ENCODE results near the gene SPATA25. TPM values are rescaled to one million over a fixed set of nuclear protein-coding genes. Genes with fewer than 3 reads are reported as not detected.

The SPATA25 gene
- total RNA-seq, 1 donor = 2.1 TPM

- H3K4me3 ChIP-seq (ENCODE audit: low read depth, low read length) = no peak overlapping the region
- no peak for TF ChIP-seq CTCF (IDR thresholded peaks at IDR 0.05; ENCODE audit: insufficient read depth, low read length)
- no peak for DNase-seq (ENCODE audit: low read depth)
These were observed 42.0 kb downstream of the SPATA25 start for GRCh38 chr20:45845452-45845851.

GRCh38 chr20:45843506-45843905, 43.9 kb downstream of the SPATA25 start:
- H3K4me3 ChIP-seq (ENCODE audit: low read depth, low read length) = no peak overlapping the region
- DNase-seq (ENCODE audit: low read depth) = no peak
- no peak for TF ChIP-seq CTCF (IDR thresholded peaks at IDR 0.05; ENCODE audit: insufficient read depth, low read length)

- peak; percentile 56 for DNase-seq (ENCODE audit: low read depth)
- TF ChIP-seq CTCF (IDR thresholded peaks at IDR 0.05; ENCODE audit: insufficient read depth, low read length) = no peak
- H3K4me3 ChIP-seq (ENCODE audit: low read depth, low read length) = no peak overlapping the region
These were observed 45.1 kb downstream of the SPATA25 start for GRCh38 chr20:45842169-45842812.

GRCh38 chr20:45841407-45842129, 45.9 kb downstream of the SPATA25 start:
- DNase-seq (ENCODE audit: low read depth) = no peak
- H3K4me3 ChIP-seq (ENCODE audit: low read depth, low read length) = no peak overlapping the region
- TF ChIP-seq CTCF (IDR thresholded peaks at IDR 0.05; ENCODE audit: insufficient read depth, low read length) = no peak

GRCh38 chr20:45840700-45841198, 46.7 kb downstream of the SPATA25 start:
- no peak for TF ChIP-seq CTCF (IDR thresholded peaks at IDR 0.05; ENCODE audit: insufficient read depth, low read length)
- no peak overlapping the region for H3K4me3 ChIP-seq (ENCODE audit: low read depth, low read length)
- no peak for DNase-seq (ENCODE audit: low read depth)

GRCh38 chr20:45836841-45837240, 50.6 kb downstream of the SPATA25 start:
- H3K4me3 ChIP-seq (ENCODE audit: low read depth, low read length) = peak overlapping the region; percentile 52
- no peak for TF ChIP-seq CTCF (IDR thresholded peaks at IDR 0.05; ENCODE audit: insufficient read depth, low read length)
- DNase-seq (ENCODE audit: low read depth) = peak; percentile 70

Other genes starting within 250 kb of the SPATA25 start
- gene WFDC11, start 217.4 kb downstream of the SPATA25 start, total RNA-seq (ENCODE audit: low replicate concordance) = not detected in 2 replicates
- not detected in 2 replicates for gene WFDC13, start 185.6 kb downstream of the SPATA25 start, total RNA-seq (ENCODE audit: low replicate concordance)
- not detected in 2 replicates for gene WFDC10B, start 182.6 kb downstream of the SPATA25 start, total RNA-seq (ENCODE audit: low replicate concordance)
- gene SPINT4, start 165.3 kb downstream of the SPATA25 start, total RNA-seq (ENCODE audit: low replicate concordance) = not detected in 2 replicates
- 0.18 TPM in 1 of 2 replicates, not detected in the other for gene WFDC3, start 95.7 kb downstream of the SPATA25 start, total RNA-seq (ENCODE audit: low replicate concordance)
- 17.4 and 26.4 TPM in 2 replicates for gene DNTTIP1, start 95.7 kb downstream of the SPATA25 start, total RNA-seq (ENCODE audit: low replicate concordance)
- gene UBE2C, start 75.0 kb downstream of the SPATA25 start, total RNA-seq (ENCODE audit: low replicate concordance) = 0.49 and 53.3 TPM in 2 replicates
- gene TNNC2, start 60.3 kb downstream of the SPATA25 start, total RNA-seq (ENCODE audit: low replicate concordance) = 0.45 and 1.8 TPM in 2 replicates
- gene SNX21, start 53.8 kb downstream of the SPATA25 start, total RNA-seq (ENCODE audit: low replicate concordance) = 88.8 and 90.7 TPM in 2 replicates
- gene ACOT8, start 30.2 kb downstream of the SPATA25 start, total RNA-seq (ENCODE audit: low replicate concordance) = 17.7 and 25.8 TPM in 2 replicates
- 1.9 and 4.3 TPM in 2 replicates for gene ZSWIM3, start 30.0 kb downstream of the SPATA25 start, total RNA-seq (ENCODE audit: low replicate concordance)
- 4.0 and 15.1 TPM in 2 replicates for gene ZSWIM1, start 6.4 kb downstream of the SPATA25 start, total RNA-seq (ENCODE audit: low replicate concordance)
- 6.8 and 7.0 TPM in 2 replicates for gene NEURL2, start 3.6 kb upstream of the SPATA25 start, total RNA-seq (ENCODE audit: low replicate concordance)
- gene CTSA, start 3.7 kb upstream of the SPATA25 start, total RNA-seq (ENCODE audit: low replicate concordance) = 56.2 and 166 TPM in 2 replicates
- gene PLTP, start 24.5 kb upstream of the SPATA25 start, total RNA-seq (ENCODE audit: low replicate concordance) = 66.9 and 107 TPM in 2 replicates
- gene PCIF1, start 47.1 kb upstream of the SPATA25 start, total RNA-seq (ENCODE audit: low replicate concordance) = 12.1 and 15.9 TPM in 2 replicates
- gene ZNF335, start 84.6 kb upstream of the SPATA25 start, total RNA-seq (ENCODE audit: low replicate concordance) = 18.2 and 20.9 TPM in 2 replicates
- gene MMP9, start 121.3 kb upstream of the SPATA25 start, total RNA-seq (ENCODE audit: low replicate concordance) = not detected in 2 replicates
- gene SLC12A5, start 141.6 kb upstream of the SPATA25 start, total RNA-seq (ENCODE audit: low replicate concordance) = not detected in 2 replicates
- gene NCOA5, start 202.3 kb upstream of the SPATA25 start, total RNA-seq (ENCODE audit: low replicate concordance) = 11.9 and 24.0 TPM in 2 replicates
- 0.45 and 1.5 TPM in 2 replicates for gene CD40, start 230.7 kb upstream of the SPATA25 start, total RNA-seq (ENCODE audit: low replicate concordance)